Measurements from ENCODE around the gene PFN3. TPM values are rescaled to one million over a fixed set of nuclear protein-coding genes. Genes with fewer than 3 reads are reported as not detected.

PFN3 gene
- total and polyA plus RNA-seq, 2 of the 13 experiments (the other 11 are each of a cell fraction or from before 2014, with no cell fraction given) = not detected

GRCh38 chr5:177425801-177426565, 25.5 kb upstream of the PFN3 start (continued):
- peak; percentile 42 for TF ChIP-seq TBX2 (CRISPR knock-in tag; IDR thresholded peaks at IDR 0.05; ENCODE audit: borderline replicate concordance)
- 0 out of 2 replicates have a peak, but pooled peaks have one; percentile 32 for TF ChIP-seq SMYD3 (CRISPR knock-in tag; IDR thresholded peaks at IDR 0.05)
- no peak for TF ChIP-seq ZNF367 (CRISPR knock-in tag; IDR thresholded peaks at IDR 0.05; ENCODE audit: borderline replicate concordance)
- peak; percentile 78; the same call in 1 of the 2 replicates for TF ChIP-seq PHF21A (CRISPR knock-in tag; IDR thresholded peaks at IDR 0.05)
- TF ChIP-seq ARHGAP35 (CRISPR knock-in tag; IDR thresholded peaks at IDR 0.05; ENCODE audit: borderline replicate concordance) = peak; percentile 41; the same call in 1 of the 2 replicates
- TF ChIP-seq SYNCRIP (IDR thresholded peaks at IDR 0.05; ENCODE audit: insufficient read depth, low read depth, low read length) = no peak
- TF ChIP-seq, protein P1, sequence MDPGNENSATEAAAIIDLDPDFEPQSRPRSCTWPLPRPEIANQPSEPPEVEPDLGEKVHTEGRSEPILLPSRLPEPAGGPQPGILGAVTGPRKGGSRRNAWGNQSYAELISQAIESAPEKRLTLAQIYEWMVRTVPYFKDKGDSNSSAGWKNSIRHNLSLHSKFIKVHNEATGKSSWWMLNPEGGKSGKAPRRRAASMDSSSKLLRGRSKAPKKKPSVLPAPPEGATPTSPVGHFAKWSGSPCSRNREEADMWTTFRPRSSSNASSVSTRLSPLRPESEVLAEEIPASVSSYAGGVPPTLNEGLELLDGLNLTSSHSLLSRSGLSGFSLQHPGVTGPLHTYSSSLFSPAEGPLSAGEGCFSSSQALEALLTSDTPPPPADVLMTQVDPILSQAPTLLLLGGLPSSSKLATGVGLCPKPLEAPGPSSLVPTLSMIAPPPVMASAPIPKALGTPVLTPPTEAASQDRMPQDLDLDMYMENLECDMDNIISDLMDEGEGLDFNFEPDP (CRISPR knock-in tag; conservative IDR thresholded peaks at IDR 0.05) = peak; percentile 60; the same call in 1 of the 2 replicates
- no peak for TF ChIP-seq SOX6 (IDR thresholded peaks at IDR 0.05)
- peak; percentile 64; the same call in 1 of the 2 replicates for TF ChIP-seq SOX6 (CRISPR knock-in tag; IDR thresholded peaks at IDR 0.05)
- TF ChIP-seq, protein P2, sequence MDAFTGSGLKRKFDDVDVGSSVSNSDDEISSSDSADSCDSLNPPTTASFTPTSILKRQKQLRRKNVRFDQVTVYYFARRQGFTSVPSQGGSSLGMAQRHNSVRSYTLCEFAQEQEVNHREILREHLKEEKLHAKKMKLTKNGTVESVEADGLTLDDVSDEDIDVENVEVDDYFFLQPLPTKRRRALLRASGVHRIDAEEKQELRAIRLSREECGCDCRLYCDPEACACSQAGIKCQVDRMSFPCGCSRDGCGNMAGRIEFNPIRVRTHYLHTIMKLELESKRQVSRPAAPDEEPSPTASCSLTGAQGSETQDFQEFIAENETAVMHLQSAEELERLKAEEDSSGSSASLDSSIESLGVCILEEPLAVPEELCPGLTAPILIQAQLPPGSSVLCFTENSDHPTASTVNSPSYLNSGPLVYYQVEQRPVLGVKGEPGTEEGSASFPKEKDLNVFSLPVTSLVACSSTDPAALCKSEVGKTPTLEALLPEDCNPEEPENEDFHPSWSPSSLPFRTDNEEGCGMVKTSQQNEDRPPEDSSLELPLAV (CRISPR knock-in tag; conservative IDR thresholded peaks at IDR 0.05; ENCODE audit: low read depth) = no peak
- TF ChIP-seq, protein P3, sequence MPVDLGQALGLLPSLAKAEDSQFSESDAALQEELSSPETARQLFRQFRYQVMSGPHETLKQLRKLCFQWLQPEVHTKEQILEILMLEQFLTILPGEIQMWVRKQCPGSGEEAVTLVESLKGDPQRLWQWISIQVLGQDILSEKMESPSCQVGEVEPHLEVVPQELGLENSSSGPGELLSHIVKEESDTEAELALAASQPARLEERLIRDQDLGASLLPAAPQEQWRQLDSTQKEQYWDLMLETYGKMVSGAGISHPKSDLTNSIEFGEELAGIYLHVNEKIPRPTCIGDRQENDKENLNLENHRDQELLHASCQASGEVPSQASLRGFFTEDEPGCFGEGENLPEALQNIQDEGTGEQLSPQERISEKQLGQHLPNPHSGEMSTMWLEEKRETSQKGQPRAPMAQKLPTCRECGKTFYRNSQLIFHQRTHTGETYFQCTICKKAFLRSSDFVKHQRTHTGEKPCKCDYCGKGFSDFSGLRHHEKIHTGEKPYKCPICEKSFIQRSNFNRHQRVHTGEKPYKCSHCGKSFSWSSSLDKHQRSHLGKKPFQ (CRISPR knock-in tag; IDR thresholded peaks at IDR 0.05; ENCODE audit: insufficient replicate concordance) = no peak
- peak in 1 of 2 experiments; percentile 72; a peak in 1 of 4 replicates for TF ChIP-seq KLF16 (CRISPR knock-in tag; IDR thresholded peaks at IDR 0.05)
- no peak for TF ChIP-seq ZNF460 (CRISPR knock-in tag; IDR thresholded peaks at IDR 0.05; ENCODE audit: borderline replicate concordance)
- no peak for TF ChIP-seq ZNF513 (CRISPR knock-in tag; conservative IDR thresholded peaks at IDR 0.05)
- TF ChIP-seq SRY (CRISPR knock-in tag; IDR thresholded peaks at IDR 0.05) = 0 out of 2 replicates have a peak, but pooled peaks have one; percentile 54
- peak; percentile 96 for TF ChIP-seq RCOR2 (CRISPR knock-in tag; IDR thresholded peaks at IDR 0.05)
- TF ChIP-seq ZNF30 (CRISPR knock-in tag; IDR thresholded peaks at IDR 0.05) = peak; percentile 89; the same call in 1 of the 2 replicates
- TF ChIP-seq ELF4 (CRISPR knock-in tag; IDR thresholded peaks at IDR 0.05; ENCODE audit: borderline replicate concordance) = no peak; the same call in 1 of the 2 replicates
- TF ChIP-seq, protein P4, sequence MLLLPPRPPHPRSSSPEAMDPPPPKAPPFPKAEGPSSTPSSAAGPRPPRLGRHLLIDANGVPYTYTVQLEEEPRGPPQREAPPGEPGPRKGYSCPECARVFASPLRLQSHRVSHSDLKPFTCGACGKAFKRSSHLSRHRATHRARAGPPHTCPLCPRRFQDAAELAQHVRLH (CRISPR knock-in tag; IDR thresholded peaks at IDR 0.05; ENCODE audit: borderline replicate concordance, low read depth) = peak; percentile 35

Data from HepG2 (cell line).